ENCODE measurements around the gene AGAP1.
"Not testable (repeated sequence)": the region's sequence is repeated elsewhere in the genome, so short reads cannot be mapped to it uniquely, and the experiment has no call there.

Gene AGAP1

DNA sequence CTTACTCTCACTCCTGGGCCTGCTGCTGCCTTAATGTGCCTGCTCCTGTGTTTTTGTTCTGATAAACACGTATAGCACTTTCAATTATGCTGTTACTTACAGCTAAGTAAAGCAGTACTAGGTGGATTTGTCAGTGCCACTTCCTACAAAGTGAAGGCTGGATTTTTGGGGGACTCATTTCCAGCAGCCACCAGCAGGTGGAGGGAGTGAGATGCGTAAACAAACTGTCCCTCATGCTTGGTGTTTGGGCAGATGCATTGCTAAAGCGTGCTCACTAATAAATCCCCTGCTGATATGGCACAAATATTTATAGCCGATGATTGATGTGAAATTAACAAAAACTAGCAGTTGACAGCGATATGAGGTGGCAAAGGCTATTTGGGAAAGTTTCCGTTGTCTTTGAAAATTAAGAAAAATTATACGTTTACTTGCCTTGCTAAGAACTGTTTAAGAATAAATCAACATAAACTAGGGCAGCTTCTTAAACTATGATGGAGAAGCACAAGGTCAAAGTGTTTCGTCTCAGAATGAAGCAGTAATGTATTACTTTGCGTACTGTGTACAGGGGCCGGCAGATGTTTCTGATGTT is 101.7 kb downstream of the AGAP1 start:
- no peak for DNase-seq

GRCh38 chr2:235596272-235596671 is 102.4 kb downstream of the AGAP1 start:
- no peak for DNase-seq

DNA sequence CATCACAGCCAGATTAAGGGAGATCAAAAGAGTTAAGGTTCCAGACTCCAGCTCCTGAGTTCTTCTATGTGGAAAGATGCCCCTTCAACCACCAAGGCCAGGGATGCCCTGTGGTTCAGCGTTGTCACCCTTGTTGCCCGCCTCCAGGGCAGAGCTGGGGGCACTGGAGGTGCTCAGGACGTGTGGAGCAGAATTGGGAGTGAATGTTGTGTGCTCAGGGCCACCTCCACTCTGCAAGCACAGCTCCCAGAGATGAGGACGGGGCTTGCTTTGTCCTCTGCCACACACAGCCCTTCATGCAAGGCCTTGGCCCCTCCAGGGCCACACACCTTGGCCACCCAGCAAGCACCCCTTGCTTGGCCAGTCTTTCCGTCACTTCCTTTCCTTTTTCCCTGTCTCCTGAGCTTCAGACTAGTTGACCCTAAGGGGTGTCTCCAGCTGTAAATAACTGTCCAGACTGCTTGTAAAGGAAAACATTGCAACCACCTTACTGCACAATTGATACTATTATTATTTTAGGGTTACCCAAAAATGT is 103.3 kb downstream of the AGAP1 start:
- no peak for DNase-seq

GRCh38 chr2:235598026-235598425 is 104.2 kb downstream of the AGAP1 start:
- DNase-seq: no peak

GRCh38 chr2:235598532-235599531 is 105.0 kb downstream of the AGAP1 start:
- DNase-seq: no peak

DNA sequence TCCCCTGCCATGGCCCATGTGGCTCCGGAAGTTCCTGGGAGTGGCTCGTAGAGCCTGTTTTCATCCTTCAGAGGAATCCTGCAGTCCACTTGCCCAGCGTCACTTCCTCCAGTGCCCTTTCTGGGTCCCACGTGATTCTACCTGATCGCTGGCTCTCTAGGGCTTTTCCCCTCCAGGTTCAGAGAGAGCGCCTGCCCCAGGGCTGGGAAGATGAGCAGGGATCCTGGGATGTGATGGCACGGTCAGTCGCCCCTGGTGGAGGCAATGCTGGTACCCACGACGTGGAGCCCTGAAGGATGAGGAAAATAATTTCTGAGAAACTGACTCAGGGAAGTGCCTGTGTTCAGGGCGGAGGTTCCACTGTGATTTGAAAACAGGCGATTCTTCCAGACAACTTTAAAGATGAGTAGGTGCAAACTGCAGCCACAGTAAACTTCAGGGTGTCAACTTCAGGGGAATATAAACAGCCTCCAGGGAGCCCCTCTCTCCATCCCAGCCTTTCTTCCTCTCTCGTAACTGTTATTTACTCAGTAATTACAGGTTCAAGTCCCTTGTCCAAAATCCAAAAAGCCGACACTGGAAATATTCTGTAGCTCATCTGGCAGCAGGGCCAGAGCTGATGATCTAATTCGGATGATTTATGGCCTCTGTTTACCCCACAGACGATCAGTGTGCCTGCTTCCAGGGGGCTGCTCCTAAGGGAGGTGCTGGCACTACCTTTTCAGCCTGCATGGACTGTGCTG is 105.9 kb downstream of the AGAP1 start:
- no peak for DNase-seq

DNA sequence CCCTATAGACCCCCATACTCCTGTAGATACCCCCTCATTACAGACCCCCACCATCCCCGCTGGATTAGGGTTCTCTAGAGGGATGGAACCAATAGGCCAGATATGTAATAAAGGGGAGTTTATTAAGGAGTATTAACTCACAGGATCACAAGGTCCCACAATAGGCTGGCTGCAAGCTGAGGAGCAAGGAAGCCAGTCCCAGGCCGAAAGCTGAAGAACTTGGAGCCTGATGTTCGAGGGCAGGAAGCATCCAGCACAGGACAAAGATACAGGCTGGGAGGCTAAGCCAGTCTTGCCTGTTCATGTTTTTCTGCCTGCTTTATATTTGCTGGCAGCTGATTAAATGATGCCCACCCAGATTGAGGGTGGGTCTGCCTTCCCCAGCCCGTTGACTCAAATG is 106.6 kb downstream of the AGAP1 start:
- no peak for DNase-seq

DNA sequence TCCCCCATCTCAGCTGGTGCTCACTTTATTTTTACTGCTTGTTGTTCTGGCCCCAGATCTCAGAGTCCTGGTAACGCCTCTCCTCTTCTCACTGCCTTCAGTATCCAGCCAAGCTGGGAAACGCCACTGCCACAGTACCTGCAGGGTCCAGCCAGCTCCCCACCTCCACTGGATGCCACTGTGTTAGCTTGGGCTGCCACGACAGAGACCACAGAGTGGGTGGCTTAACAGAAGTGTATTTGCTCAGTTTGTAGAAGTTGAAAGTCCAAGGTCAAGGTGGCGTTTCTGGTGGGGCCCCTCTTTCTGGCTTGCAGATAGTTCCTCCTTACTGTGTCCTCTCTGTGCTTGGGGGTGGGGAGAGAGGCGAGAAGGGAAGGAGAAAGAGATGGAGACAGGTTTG is 107.1 kb downstream of the AGAP1 start:
- DNase-seq: no peak

GRCh38 chr2:235601960-235602704 is 108.3 kb downstream of the AGAP1 start:
- DNase-seq: no peak

- not testable (repeated sequence) for DNase-seq
These were observed 109.1 kb downstream of the AGAP1 start for GRCh38 chr2:235602971-235603370.

DNA sequence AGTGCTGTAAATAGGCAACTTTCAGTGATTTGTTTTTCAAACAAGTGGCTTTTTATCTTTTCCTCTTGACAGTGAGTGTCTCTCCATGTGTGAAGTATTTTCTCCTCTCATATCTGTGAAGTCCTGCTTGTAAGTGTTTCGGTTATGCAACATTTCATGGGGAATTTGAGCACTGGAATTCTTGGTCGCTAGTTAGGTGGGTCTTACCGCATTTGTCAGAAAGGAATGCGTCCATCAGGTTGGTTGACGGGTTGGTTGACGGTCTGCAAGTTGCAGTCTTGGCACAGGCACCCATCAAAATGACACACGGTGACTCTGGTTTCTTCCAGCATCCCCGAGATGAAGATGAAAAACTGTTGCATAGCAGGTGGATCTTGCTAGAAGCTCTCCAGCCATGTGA is 109.8 kb downstream of the AGAP1 start:
- DNase-seq: no peak

GRCh38 chr2:235605312-235606003 is 111.6 kb downstream of the AGAP1 start:
- no peak for DNase-seq

- DNase-seq: no peak
These were observed 112.3 kb downstream of the AGAP1 start for GRCh38 chr2:235606004-235606715.

DNA sequence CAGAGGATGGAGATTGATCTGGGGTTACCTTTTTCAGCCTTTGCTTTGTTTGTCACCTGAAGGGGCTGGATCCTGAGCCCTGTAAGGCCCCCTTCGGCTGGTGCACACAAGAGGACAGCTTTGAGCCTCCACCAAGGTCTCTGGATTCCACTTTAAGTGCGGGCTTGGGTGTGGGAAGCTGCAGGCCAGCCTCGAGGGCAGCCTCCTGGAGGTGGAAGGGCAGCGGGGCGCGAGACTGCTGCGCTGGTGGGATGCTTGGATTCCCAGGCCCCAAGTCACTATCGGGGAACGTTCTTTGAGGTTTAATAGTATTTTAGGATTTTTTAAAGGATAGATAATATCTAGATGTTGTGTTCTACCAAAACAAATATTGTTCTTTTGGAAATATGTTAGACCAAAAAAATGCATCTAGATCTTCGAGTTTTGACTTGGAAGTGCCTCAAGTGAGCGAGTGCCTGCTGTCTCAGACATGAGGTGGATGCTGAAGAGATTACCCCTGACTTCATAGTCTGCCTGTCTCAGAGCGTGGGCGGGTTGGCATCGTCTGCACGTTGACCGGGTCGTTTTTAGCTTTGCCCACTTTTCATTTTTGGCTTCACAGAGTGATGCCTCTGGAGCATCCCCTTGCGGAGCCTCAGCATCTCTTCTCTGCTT is 113.8 kb downstream of the AGAP1 start:
- DNase-seq: no peak

DNA sequence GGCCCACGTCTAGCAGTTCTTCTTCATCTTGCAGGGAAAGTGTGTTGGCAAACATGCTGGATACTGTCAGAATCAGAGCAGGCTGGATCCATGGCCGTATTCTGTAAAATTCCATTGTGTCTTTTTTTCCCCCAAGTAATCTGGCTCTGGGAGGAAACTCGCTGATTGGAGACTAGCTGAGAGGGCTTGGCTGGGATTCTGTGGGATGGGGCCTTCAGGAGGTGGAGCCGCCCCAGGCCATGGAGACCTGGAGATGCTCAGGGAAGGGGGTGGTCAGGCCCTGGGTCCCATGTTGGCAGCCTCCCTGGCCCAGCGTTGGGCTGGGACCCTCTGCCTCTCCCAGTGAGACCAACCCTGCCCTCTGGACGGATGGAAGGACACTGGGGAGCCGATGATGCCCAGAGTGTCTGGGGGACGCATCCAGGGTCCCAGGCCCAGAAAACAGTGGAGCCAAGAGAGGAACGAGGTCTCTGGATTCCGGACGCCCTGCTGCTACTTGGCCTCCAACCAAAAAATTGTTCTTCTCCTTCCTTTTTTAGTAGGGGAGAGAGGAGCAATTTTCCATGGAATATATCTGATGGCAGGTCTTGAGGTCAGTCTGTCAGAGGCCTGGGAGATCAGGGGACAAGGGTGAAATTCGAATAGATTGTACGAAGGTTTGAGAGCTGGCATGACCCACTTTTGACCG is 114.5 kb downstream of the AGAP1 start:
- no peak for DNase-seq

DNA sequence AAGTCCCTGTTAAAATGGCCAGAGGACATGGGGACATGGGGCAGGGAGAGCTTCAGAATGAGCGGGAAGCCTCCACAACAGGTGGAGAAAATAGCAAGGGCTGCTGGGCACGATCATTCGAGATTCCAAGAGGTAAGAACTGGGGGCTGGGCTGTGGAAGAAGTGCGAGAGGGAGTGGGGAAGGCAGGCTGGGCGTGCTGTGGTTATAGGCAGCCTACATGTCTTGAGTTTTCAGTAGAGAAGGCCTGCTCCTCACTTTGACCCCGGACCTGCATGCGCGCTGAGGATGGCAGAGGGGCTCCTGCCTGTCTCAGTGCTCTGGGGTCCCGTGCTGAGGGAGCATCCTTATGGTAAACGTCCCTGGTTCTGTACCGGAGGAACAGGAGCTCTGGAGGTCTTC is 115.5 kb downstream of the AGAP1 start:
- no peak for DNase-seq

DNA sequence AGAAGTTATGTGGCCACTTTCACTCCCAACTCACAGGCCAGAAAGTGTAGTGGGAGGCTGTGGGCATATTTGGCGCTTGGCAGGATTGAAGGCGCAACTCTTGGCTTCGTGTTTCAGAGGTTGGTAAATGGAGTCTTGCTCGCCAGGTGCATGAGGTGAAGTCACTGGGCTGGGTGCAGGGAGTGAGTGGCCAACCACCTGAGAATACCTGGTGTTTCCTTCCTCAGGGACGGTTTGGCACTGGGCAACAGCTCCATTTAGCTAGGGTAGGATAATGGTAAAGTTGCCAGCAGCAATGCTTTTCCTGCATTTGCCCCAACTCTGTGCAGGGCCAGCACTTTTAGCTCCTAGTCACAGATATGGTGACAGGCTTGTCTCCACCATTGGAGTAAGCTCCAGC is 115.9 kb downstream of the AGAP1 start:
- no peak for DNase-seq

DNA sequence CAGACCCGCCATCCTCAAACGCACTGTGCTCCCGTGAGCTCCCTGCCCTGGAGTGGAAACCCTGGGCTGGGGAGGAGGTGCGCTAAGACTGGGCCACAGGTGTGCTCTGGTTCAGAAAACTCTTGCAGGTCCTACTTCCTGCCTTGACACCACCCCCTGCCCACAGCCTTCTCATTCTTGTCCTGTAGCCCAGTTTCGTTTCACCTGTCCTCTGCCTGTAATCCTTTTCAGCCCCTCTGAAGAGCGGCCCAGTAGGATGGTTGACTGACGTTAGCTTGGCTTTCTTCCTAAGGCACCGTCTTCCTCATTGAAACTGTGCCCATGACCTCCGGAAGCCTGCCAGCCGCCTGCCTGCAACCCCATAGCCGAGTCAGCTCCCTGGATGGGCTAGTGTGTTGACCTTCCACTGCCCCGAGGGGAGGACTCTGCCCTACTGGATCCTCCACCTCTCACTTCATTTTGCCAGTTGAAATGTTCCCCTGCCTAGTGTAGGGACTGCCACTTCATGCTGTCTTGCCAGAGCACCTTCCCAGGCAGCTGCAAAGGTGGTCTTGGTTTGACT is 116.9 kb downstream of the AGAP1 start:
- no peak for DNase-seq

DNA sequence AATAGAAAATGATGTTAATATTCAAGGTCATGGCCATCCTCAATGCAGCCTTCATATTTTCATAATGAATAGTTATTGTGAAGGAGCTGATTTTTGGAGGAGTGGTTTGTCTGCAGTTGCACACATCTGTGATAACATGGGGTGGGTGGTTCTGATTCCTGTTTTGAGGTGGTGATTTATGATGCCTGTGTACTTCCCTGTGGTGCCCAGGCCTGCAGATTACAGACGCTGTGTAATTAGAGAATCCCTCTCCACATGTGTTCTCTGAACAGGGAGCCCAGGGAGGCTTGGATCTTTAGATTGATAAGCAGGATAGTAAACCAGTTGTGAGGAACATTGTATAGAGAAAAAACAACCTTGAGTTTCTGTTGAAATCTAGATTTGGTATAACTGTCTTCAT is 117.5 kb downstream of the AGAP1 start:
- DNase-seq: no peak

DNA sequence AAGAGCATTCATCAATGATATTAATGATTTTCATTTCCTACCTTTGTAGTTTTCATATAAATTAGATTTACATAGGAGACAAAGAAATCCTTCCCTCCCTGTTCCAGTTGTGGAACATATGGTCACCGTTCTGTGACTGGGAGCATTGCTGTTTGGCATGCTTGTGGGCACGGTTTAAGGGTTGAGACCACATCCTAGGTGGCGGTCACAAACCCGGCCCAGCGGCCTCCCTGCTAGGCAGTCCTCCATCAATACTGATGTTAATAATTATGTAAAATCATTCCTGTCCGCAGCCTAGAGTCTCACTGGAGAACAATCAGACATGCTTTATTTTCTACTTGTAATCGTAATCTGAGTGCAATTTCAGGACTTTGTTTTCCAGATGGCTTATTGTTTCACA is 117.9 kb downstream of the AGAP1 start:
- DNase-seq: no peak

Data from effector CD8-positive, alpha-beta T cell (primary cell).